Spleen (tissue), 7 donors: ENCODE data around the gene GRIA1.

Source experiments
- CTCF ChIP-seq, 11 experiments: fragments of 200-600 bp in 7 of 11; fragments of 450-650 bp in 4 of 11; sonication (generic) in 4 of 11; IDR thresholded peaks in 8 of 11; conservative IDR thresholded peaks in 3 of 11; 1 replicate in 7 of 11; 2 replicates in 4 of 11; pipeline versions ENCODE4 v1.4.0 to v1.8.0; 2016 to 2021; ENCODE audit warnings: antibody characterized with exemption in 11 of 11, inconsistent platforms in 4 of 11, mild to moderate bottlenecking in 1 of 11
- POLR2A ChIP-seq, 3 donors: fragments of 450-650 bp; IDR thresholded peaks; one replicate each; pipeline ENCODE4 v1.5.1; 2017; ENCODE audit warnings: antibody characterized with exemption in 3 of 3, mild to moderate bottlenecking in 1 of 3
- POLR2AphosphoS5 ChIP-seq, 3 donors: sonication (generic); formaldehyde crosslinking; IDR thresholded peaks; one replicate each; pipeline ENCODE4 v1.5.1; 2017; ENCODE audit warnings: antibody characterized with exemption in 3 of 3
- donor health status: DM: no; HTN: no; CAD: no; lungs with moderate emphysema.
- donor health status: DM: no; HTN: no; CAD: no.
- donor health status: DM: no; HTN: no; CAD: no.

- TF ChIP-seq POLR2A (IDR thresholded peaks at IDR 0.05), result no peak
- no peak for TF ChIP-seq CTCF (IDR thresholded peaks at IDR 0.05 in 8 of 11, conservative IDR thresholded peaks at IDR 0.05 in 3 of 11)
- no peak for TF ChIP-seq POLR2AphosphoS5 (IDR thresholded peaks at IDR 0.05)
Measured at GRCh38 chr5:153658149-153658548, 167.7 kb downstream of the GRIA1 start.
